Uterus (tissue), 4 donors: ENCODE measurements around the gene CSPG4. TPM values are rescaled to one million over a fixed set of nuclear protein-coding genes. Genes with fewer than 3 reads are reported as not detected.

ENCODE experiments used
- DNase-seq, 2 donors: peaks; one replicate each; pipeline ENCODE4 v3.0.0-alpha.2; 2019 to 2020
- H3K27ac ChIP-seq, 2 donors: fragments of 200-600 bp; sonication (generic); 1 replicate in 1 of 2; 2 replicates in 1 of 2; pipeline ENCODE4 v1.5.1; 2016 to 2018
- H3K27me3 ChIP-seq, 2 donors: fragments of 200-600 bp; sonication (generic); one replicate each; pipeline ENCODE4 v1.5.1; 2018 to 2019; ENCODE audit warnings: control low read depth in 1 of 2
- H3K36me3 ChIP-seq, 2 donors: fragments of 200-600 bp; sonication (generic); one replicate each; pipeline ENCODE4 v1.5.1; 2019; ENCODE audit warnings: control low read depth in 1 of 2
- H3K4me1 ChIP-seq, 2 donors: fragments of 200-600 bp; sonication (generic); one replicate each; pipeline ENCODE4 v1.5.1; 2018 to 2019; ENCODE audit warnings: control low read depth in 1 of 2
- H3K4me3 ChIP-seq, 2 donors: fragments of 200-600 bp; sonication (generic); 1 replicate in 1 of 2; 2 replicates in 1 of 2; pipeline ENCODE4 v1.5.1; 2018 to 2019; ENCODE audit warnings: mild to moderate bottlenecking in 1 of 2
- H3K9me3 ChIP-seq, 2 donors: fragments of 200-600 bp; sonication (generic); one replicate each; pipeline ENCODE4 v1.5.1; 2019; ENCODE audit warnings: control low read depth in 1 of 2
- POLR2A ChIP-seq, 2 donors: fragments of 450-650 bp; IDR thresholded peaks; one replicate each; pipeline ENCODE4 v1.6.1; 2016; ENCODE audit warnings: antibody characterized with exemption in 2 of 2, mild to moderate bottlenecking in 1 of 2, moderate library complexity in 1 of 2
- intact Hi-C: fragments of 100-400 bp; cut with DNase I; formaldehyde crosslinking; loops from one replicate; pipeline ENCODE4 v1.15.1; 2023; ENCODE audit warnings: low total_unique reads
- total RNA-seq, 4 donors: library from RNA; depleted of rRNA in 3 of 4; stranded (reverse); fragments of >200 nt in 3 of 4; gene quantifications; one replicate each; pipeline versions ENCODE4 v1.1.0 to v1.2.4, GENCODE V29; 2014 to 2023
- TF ChIP-seq, protein P1 (sequence below), 4 experiments: fragments of 200-600 bp in 2 of 4; fragments of 450-650 bp in 2 of 4; sonication (generic) in 2 of 4; IDR thresholded peaks; one replicate each; pipeline ENCODE4 v1.5.1; 2016 to 2019; ENCODE audit warnings: antibody characterized with exemption in 4 of 4, mild to moderate bottlenecking in 2 of 4, moderate library complexity in 1 of 4
- donor health status: DM: yes; HTN: yes; CAD: no.

The CSPG4 gene
- total RNA-seq, 4 donors from 2014 or later, result 10.3 to 62.4 (median 46.7) TPM

DNA sequence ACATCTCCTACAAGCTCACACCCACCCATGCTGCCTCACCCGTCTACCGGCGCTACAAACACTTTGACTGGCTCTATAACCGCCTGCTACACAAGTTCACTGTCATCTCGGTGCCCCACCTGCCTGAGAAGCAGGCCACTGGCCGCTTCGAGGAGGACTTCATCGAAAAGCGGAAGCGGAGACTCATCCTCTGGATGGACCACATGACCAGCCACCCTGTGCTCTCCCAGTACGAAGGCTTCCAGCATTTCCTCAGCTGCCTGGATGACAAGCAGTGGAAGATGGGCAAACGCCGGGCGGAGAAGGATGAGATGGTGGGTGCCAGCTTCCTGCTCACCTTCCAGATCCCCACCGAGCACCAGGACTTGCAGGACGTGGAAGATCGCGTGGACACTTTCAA lies 62.8 kb downstream of the CSPG4 start:
- intact Hi-C loops, result no loop called here
- Histone ChIP-seq H3K4me1 (peaks cover 2 to 54% of the 10 kb centered on the region in 2 donors), H3K4me3 (peak overlapping the region; percentile 19 to 30), H3K36me3 (no peaks in the 10 kb centered on the region), H3K27ac (peak overlapping the region; percentile 91 to 94), H3K9me3 (no peaks in the 10 kb centered on the region), H3K27me3 (no peaks in the 10 kb centered on the region)
- TF ChIP-seq, protein P1, sequence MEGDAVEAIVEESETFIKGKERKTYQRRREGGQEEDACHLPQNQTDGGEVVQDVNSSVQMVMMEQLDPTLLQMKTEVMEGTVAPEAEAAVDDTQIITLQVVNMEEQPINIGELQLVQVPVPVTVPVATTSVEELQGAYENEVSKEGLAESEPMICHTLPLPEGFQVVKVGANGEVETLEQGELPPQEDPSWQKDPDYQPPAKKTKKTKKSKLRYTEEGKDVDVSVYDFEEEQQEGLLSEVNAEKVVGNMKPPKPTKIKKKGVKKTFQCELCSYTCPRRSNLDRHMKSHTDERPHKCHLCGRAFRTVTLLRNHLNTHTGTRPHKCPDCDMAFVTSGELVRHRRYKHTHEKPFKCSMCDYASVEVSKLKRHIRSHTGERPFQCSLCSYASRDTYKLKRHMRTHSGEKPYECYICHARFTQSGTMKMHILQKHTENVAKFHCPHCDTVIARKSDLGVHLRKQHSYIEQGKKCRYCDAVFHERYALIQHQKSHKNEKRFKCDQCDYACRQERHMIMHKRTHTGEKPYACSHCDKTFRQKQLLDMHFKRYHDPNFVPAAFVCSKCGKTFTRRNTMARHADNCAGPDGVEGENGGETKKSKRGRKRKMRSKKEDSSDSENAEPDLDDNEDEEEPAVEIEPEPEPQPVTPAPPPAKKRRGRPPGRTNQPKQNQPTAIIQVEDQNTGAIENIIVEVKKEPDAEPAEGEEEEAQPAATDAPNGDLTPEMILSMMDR (IDR thresholded peaks at IDR 0.05), result no peak
- no peak for TF ChIP-seq POLR2A (IDR thresholded peaks at IDR 0.05)
- DNase-seq, result no peak

DNA sequence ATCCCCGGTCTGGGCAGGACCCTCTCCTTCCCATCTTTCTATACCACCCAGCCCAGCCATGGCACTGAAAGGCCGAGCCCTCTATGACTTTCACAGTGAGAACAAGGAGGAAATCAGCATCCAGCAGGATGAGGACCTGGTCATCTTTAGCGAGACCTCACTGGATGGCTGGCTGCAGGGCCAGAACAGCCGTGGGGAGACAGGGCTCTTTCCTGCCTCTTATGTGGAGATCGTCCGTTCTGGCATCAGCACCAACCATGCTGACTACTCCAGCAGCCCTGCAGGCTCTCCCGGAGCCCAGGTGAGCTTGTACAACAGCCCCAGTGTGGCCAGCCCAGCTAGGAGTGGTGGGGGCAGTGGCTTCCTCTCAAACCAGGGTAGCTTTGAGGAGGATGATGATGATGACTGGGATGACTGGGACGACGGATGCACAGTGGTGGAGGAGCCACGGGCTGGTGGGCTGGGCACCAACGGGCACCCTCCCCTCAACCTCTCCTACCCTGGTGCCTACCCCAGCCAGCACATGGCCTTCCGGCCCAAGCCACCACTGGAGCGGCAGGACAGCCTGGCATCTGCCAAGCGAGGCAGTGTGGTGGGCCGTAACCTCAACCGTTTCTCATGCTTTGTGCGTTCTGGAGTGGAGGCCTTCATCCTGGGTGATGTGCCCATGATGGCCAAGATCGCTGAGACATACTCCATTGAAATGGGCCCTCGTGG lies 63.4 kb downstream of the CSPG4 start:
- H3K4me3 ChIP-seq, result peak overlapping the region; percentile 63 to 71
- H3K4me1 ChIP-seq, result peaks cover 2 to 48% of the 10 kb centered on the region in 2 donors
- TF ChIP-seq POLR2A (IDR thresholded peaks at IDR 0.05), result no peak
- TF ChIP-seq, protein P1 (IDR thresholded peaks at IDR 0.05), result no peak
- H3K36me3 ChIP-seq, result no peaks in the 10 kb centered on the region
- no peaks in the 10 kb centered on the region for H3K9me3 ChIP-seq
- H3K27me3 ChIP-seq, result no peaks in the 10 kb centered on the region
- DNase-seq, result no peak
- intact Hi-C loops, result no loop called here
- H3K27ac ChIP-seq, result peak overlapping the region; percentile 91 to 94

DNA sequence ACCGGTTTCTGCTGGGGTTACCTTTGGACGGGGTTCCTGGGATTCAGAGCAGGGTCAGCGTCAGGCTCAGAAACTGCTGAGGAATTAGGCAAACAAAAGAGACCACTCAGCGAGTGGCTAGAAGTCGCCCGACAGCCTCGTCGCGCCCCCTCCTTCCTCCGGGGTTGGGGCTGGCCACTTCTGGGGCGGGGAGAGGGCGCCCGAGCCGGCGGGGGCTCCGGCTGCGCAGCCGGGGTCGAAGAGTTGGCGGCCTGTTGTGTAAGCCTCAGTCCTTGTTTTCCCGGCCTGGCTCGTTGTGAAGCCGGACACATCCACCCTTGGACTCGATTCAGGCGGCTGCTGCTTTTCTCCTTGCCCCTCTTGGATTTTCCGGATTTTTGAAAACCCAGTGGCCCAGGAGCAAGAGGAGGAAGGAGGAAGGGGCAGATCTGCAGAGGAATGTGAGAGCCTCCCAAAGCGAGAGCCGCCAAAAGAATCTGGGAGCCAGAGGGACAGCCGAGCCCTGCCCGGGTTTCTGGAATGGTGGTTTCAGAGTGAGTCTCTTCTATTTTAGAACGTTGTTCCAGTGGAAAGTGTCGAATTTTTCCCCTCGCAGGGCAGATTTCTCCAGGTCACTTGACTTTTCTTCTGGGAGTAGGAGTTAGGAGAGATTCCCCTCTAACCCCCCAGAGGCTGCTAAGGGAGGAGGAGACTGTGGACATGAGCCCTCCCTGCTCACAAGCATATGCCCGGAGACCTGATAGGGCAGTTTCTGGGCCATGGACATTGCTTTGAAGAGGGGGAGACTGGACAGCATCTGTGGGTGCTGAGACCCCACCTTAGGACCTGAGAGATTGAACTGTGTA lies 64.3 kb downstream of the CSPG4 start:
- peak overlapping the region; percentile 63 to 71 for H3K4me3 ChIP-seq
- TF ChIP-seq, protein P1 (IDR thresholded peaks at IDR 0.05), result peak in 1 of 4 experiments; percentile 4
- TF ChIP-seq POLR2A (IDR thresholded peaks at IDR 0.05), result no peak
- H3K9me3 ChIP-seq, result no peaks in the 10 kb centered on the region
- no peaks in the 10 kb centered on the region for H3K36me3 ChIP-seq
- peak overlapping the region; percentile 91 to 94 for H3K27ac ChIP-seq
- intact Hi-C loops, result no loop called here
- H3K27me3 ChIP-seq, result no peaks in the 10 kb centered on the region
- peaks cover 0 to 40% of the 10 kb centered on the region in 2 donors for H3K4me1 ChIP-seq
- DNase-seq, result peak; percentile 63 to 68

DNA sequence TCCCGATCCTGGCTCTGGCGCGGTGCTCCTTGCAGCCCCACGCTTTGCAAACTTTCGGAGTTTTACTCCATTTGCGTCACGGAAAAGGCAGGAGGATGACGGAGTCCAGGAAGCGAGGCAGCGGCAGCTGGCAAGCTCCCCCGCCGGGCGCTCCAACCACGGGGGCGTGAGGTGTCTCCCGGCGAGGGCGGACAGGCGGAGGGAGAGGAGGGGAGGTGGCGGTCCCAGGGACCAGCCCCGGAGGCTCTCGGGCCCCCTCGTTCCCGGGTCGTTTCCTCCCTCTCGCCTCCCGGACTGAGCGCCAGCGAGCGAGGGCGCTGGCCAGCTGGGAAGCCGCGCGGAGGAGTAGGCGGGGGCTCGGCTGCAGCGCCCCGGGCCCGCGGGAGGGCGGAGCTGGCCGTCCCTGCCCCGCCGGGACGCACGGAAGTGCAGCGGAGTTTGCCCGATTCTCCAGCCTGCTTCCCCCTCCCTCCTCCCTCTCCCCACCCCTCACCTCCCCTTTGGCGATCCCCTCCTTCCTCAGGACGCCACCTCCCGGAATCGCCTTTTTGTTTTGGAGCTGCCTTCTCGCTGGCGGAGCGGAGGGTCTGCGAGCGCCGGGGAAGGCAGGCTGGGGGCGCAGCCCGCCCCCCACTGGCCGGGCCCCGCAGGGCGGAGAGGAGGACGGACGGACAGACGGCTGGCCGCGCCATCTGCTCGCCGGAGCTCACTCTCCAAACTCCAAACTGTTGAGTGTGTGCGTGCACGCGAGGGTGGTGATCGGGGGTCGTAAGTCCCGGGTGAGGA lies 65.1 kb downstream of the CSPG4 start, which contains the start of gene SNX33:
SNX33 (plus strand) TSS at position 543 of the 786 bp plus-strand sequence. CDS start 1,191 bp downstream, outside the sequence.
- Histone ChIP-seq H3K27ac (peak within 1 kb of the TSS; percentile 91 to 94), H3K27me3 (no peaks in the 10 kb centered on the region), H3K4me3 (peak within 1 kb of the TSS; percentile 63 to 71), H3K36me3 (no peaks in the 10 kb centered on the region), H3K4me1 (peaks cover 0 to 31% of the 10 kb centered on the region in 2 donors), H3K9me3 (no peaks in the 10 kb centered on the region)
- DNase-seq, result peak; percentile 83 to 85
- intact Hi-C loops, result no loop called here
- peak in 1 of 2 donors; percentile 82 for TF ChIP-seq POLR2A (IDR thresholded peaks at IDR 0.05)
- TF ChIP-seq, protein P1 (IDR thresholded peaks at IDR 0.05), result peak; percentile 41 to 57 (median 52)
